SK-N-SH (cell line): ENCODE data around the gene LIN37.
"Not testable (repeated sequence)": the region's sequence is repeated elsewhere in the genome, so short reads cannot be mapped to it uniquely, and the experiment has no call there.

ENCODE experiments used
- POLR2AphosphoS5 ChIP-seq: IDR thresholded peaks from 2 replicates; pipeline ENCODE4 v1.6.1; 2012; ENCODE audit warnings: low read depth, low read length
- TF ChIP-seq, protein P1 (sequence below): IDR thresholded peaks from 2 replicates; pipeline ENCODE4 v1.4.0; 2012; ENCODE audit warnings: low read depth
- TF ChIP-seq, protein P2 (sequence below): fragments of 200-600 bp; sonication (generic); IDR thresholded peaks from 2 replicates; pipeline ENCODE4 v1.6.1; 2017; ENCODE audit warnings: antibody characterized with exemption, mild to moderate bottlenecking, moderate library complexity

DNA sequence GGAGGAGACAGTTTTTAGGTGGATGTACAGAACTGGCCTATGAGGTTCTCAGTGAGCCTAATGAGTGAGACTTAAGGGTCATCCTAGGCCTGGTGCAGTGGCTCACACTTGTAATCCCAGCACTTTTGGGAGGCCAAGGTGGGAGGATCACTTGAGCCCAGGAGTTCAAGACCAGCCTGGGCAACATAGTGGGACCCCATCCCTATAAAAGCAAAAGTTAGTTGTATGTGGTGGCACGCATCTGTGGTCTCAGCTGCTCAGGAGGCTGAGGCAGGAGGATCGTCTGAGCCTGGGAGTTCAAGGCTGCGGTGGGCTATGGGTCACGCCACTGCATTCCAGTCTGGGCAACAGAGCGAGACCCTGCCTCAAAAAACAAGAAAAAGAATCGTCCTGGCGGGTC lies 24.2 kb upstream of the LIN37 start:
- TF ChIP-seq, protein P1, sequence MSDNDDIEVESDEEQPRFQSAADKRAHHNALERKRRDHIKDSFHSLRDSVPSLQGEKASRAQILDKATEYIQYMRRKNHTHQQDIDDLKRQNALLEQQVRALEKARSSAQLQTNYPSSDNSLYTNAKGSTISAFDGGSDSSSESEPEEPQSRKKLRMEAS, result not testable (repeated sequence)
- TF ChIP-seq POLR2AphosphoS5, result not testable (repeated sequence)
- TF ChIP-seq, protein P2, sequence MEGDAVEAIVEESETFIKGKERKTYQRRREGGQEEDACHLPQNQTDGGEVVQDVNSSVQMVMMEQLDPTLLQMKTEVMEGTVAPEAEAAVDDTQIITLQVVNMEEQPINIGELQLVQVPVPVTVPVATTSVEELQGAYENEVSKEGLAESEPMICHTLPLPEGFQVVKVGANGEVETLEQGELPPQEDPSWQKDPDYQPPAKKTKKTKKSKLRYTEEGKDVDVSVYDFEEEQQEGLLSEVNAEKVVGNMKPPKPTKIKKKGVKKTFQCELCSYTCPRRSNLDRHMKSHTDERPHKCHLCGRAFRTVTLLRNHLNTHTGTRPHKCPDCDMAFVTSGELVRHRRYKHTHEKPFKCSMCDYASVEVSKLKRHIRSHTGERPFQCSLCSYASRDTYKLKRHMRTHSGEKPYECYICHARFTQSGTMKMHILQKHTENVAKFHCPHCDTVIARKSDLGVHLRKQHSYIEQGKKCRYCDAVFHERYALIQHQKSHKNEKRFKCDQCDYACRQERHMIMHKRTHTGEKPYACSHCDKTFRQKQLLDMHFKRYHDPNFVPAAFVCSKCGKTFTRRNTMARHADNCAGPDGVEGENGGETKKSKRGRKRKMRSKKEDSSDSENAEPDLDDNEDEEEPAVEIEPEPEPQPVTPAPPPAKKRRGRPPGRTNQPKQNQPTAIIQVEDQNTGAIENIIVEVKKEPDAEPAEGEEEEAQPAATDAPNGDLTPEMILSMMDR, result not testable (repeated sequence)
